GM18499 (cell line): ENCODE results near the gene PXDC1.
A peak's percentile ranks its signal among the peaks of the same experiment; 100 is the strongest.
"Not testable (repeated sequence)": the region's sequence is repeated elsewhere in the genome, so short reads cannot be mapped to it uniquely, and the experiment has no call there.

ENCODE experiments used
- ATAC-seq: cut with Tn5 transposase; IDR thresholded peaks from one replicate; pipeline ENCODE4 v1.9.1; 2021; ENCODE audit warnings: moderate number of reproducible peaks; ENCODE audit not compliant: insufficient read depth, unreplicated experiment

PXDC1 gene

GRCh38 chr6:3764516-3765335 is 13.2 kb upstream of the PXDC1 start:
- ATAC-seq, result no peak

GRCh38 chr6:3762852-3763251 is 11.3 kb upstream of the PXDC1 start:
- no peak for ATAC-seq

DNA sequence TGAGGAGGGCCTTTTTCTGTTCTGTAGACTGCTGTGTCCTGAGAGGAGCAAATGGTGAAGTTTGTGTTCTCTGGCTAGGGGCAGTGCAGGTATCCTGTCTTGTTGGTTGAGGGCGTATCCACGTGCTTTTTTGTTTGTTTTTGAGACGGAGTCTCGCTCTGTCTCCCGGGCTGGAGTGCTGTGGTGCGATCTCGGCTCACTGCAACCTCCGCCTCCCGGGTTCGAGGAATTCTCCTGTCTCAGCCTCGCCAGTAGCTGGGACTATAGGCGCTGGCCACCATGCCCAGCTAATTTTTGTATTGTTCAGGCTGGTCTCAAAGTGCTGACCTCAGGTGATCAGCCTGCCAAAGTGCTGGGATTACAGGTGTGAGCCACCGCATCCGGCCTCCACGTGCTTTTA is 10.8 kb upstream of the PXDC1 start:
- ATAC-seq, result no peak

DNA sequence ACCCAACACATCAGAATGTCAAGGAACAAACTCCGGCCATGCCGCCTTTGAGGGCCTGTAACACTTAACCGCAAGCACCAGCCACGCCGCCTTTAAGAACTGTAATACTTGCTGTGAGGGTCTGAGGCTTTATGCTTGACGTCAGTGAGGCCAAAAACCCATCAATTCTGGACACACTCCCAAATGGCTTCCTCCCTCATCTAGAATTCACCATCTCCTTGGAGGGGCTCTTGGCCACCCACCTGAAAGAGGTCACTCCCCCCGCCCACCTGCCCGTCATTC is 10.4 kb upstream of the PXDC1 start:
- ATAC-seq, result no peak

DNA sequence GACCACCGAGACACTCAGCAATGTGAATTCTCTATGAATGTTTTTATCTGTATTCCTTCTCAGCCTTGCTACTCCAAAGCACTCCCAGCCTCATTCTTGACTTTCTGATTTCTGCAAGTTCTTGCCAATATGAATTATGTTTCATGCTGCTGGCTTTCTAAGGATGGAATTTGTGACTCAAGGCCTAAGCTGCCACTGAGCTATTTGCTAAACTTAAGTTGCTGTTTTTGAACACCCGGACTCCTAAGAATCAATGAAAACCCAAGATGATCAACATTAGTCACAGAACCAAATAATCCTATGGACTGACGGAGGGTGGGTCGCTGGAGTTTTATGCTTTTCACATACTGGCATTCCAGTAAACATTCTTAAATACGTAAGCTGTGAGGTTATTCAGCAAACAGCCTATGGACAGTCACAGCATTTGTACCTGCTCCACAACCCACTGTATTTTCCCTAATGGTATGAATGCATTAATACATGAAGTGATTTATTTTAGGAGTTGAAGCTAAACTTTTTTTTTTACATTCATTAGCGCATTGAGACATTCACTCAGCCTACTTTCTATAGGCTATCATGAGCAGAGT is 8.2 kb upstream of the PXDC1 start:
- no peak for ATAC-seq

- no peak for ATAC-seq
Measured at GRCh38 chr6:3758842-3759144, 7.3 kb upstream of the PXDC1 start.

- not testable (repeated sequence) for ATAC-seq
Measured at GRCh38 chr6:3757998-3758841, 6.7 kb upstream of the PXDC1 start.

DNA sequence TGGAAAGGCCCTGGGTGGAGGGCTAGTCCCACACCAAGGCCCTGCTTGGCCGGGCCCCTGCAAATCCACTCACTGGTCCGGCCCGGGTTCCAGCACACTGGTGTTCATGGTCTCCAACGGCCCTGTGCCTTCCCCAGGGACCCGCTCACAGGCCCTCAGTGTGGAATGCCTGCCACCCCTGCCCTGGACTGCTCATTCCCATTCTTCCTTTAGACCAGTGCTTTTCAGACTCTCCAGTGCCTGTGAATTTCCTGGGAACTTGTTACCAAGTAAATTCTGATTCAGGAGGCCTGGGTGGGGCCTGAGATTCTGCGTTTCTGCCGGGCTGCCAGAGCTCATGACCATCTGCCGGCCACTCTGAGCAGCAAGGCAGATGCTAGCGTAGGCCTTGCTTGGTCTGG is 5.7 kb upstream of the PXDC1 start:
- ATAC-seq, result no peak

DNA sequence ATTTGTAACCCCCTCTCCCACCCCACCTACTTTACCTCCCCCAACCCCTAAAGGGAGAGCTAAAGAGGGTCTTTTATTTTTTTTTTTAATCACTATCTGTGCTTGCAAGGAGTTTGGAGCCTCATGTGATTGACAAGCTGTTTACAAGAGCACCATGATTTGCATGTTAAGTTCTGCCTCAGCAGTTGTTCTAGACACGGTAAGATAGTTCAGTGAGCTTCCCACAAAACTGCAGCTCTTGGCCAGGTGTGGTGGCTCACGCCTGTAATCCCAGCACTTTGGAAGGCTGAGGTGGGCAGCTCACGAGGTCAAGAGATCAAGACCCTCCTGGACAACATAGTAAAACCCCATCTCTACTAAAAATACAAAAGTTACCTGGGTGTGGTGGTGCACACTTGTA is 5.0 kb upstream of the PXDC1 start:
- ATAC-seq, result no peak

DNA sequence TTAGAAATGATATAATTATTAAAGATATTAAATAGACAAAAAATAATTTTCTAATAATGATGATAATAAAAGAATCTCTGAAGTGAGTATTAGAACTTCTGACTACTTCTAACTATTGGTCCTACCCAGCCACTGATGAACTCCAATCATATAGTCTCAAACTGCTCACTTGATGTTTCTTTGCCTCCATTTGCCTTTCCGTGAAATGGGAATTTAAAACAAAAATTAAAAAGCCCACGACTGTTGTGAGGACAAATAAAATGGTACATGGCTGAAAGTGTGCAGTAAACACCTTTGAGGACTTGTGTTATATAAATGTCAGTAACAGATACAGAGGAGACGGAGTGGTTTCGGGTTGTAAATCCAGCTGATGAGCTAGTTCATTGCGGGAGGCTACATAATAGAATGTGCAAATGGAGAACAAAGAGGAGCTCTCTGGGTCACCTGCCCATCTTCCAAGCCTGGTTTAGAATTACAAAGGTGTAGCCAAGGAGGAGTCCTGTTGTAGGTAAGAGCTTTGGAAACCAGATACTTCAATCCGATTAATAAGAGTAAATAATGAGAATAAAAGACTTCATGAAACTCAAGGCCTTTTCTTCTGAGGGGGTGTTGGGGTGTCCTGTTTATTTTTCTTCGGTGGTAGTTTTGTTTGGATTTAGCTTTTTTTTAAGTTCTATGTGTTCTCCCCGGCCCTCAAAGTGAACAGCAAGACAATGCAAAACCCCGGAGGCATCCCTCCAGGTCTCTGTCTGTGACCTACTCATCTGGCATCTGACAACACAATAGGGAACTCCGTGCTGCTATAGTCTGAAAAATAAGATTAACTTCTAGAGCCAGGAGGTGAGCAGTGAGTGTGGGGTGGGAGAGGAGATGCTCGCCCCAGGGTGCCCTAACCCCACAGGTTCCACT is 4.4 kb upstream of the PXDC1 start:
- no peak for ATAC-seq

DNA sequence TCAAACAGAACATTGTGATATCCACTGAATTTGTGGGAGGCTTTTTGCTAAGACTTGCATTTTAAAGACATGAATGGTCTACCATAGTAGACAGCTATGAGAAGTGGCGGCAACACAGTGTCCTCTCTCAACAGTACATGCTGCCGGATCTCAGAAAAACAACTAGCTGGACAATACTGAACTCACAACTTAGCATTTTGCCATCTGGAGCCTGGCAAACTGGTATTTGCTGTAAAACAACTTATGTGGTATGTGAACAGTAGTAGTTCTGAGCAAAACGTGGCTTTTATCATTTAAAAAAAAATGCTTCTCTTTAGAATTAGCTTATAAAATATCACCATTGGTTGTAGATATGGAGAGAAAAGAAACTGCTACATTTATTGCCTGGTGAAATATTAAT is 3.3 kb upstream of the PXDC1 start:
- no peak for ATAC-seq

GRCh38 chr6:3754032-3754725 is 2.7 kb upstream of the PXDC1 start:
- not testable (repeated sequence) for ATAC-seq

GRCh38 chr6:3753228-3753835 is 1.8 kb upstream of the PXDC1 start:
- ATAC-seq, result no peak

DNA sequence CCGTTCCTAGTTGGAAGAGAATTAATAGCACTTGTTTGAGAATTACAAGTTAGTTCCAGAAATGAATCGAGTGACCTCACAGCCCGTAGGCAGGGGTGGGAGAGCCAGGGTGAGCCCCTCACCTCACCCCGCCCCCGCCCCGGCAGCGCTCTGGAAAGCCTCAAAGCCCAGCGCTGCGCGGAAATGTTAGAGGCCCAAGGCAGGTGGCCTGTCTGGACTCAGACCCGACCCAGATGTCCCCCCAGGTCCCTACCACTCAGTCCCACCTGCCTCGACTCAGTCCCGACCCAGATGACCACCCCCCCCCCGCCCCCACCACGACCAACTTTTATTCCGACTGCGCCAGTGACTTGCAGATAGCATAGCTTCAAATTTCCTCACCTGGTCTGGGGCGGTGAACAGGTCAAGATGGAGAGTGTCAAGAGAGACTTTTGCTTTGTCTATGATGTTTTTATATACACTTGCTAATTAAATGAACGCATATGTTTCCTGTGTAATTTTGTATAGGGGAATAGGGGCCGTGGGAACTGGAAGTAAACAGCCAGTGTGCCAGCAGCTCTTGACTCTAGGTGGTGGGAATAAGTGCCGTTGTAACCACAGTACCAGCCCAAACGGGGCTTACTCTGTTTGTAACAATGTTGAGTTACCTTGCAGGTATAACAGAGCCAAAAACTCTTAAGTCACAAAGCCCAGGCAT is 1.2 kb upstream of the PXDC1 start:
- no peak for ATAC-seq

DNA sequence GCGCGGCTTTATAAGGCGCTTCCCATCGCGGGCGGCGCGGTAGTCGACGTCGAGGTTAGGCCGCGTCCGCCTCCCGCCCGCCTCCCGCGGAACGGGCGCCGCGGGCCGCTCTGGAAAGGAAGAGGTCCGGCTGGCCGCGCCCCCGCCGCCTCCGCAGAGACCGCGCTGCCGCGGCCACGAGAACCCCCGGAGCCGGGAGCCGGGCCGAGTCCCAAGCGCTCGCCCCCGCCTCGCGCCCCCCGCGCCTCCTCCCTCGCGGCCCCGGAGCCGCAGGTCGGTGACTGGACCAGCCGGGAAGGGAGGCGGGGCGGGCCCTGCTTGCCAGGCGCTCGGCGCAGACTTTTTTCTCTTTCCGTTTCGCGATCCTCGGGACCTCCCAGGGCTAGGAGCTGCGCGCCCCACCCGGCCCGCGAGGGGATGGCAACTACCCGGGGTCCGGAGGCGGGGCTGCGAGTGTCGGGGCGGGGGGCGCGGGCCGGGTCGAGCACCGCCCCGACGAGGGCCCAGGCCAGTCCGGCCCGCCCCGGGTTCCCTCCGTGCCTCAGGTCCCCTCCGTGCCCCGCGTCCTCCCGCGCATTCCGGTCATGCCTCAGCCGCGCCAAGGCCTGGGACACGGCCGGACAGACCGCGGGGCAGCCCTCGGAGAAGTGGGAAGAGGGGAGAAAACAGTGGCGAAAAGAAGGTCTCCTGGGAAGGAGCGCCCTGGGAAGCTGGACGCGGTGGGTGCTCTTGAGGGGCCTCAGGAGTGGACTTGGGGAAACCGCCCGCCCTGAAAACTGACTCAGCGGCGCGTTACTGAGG is 417 bp upstream of the PXDC1 start:
- ATAC-seq, result peak; percentile 56

DNA sequence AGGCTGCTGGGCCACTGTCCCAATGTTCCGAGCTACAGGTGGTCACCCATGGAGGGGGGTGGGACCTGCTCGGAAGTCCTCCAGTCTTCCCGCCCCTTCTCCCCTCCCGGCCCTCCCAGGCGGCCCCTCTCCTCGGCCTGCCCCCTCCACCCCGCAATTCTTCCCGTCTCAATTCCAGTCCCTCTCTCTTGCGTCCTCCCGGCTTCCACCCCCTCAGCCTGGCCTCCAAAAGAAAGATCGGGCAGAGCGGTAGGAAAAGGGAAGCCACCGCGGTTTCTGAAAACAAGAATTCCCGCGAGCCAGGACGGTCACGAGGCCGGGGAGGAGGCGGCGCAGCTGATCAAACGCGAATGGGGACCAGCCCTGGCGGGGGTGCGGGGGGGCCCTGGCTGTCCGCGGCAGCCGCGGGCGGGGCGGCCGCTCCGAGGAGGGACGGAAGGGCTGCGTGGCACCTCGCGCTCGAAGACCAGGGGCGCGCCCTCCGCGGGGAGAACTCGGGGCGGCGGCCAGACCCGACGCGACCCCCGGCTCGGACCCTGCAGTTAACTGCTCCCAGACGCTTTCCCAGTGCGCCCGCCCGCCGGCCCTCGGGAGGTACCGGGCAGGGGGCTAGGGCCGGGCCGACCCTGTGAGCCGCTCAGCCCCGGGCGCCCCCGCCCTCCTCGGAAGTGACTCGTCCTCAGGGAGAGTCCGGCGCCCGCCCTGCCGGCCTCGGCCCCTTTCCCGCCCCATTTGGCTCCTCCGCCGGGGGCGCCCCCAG is 1.0 kb downstream of the PXDC1 start:
- no peak for ATAC-seq

- ATAC-seq, result no peak
Measured at GRCh38 chr6:3749977-3750316, 1.6 kb downstream of the PXDC1 start.
